ENCODE results near the gene EIF2B4. TPM values are rescaled to one million over a fixed set of nuclear protein-coding genes. Genes with fewer than 3 reads are reported as not detected.

EIF2B4 gene
- total and polyA plus RNA-seq, 2 of the 13 experiments (the other 11 are each of a cell fraction or from before 2014, with no cell fraction given), result 91.5 to 96.4 TPM

DNA sequence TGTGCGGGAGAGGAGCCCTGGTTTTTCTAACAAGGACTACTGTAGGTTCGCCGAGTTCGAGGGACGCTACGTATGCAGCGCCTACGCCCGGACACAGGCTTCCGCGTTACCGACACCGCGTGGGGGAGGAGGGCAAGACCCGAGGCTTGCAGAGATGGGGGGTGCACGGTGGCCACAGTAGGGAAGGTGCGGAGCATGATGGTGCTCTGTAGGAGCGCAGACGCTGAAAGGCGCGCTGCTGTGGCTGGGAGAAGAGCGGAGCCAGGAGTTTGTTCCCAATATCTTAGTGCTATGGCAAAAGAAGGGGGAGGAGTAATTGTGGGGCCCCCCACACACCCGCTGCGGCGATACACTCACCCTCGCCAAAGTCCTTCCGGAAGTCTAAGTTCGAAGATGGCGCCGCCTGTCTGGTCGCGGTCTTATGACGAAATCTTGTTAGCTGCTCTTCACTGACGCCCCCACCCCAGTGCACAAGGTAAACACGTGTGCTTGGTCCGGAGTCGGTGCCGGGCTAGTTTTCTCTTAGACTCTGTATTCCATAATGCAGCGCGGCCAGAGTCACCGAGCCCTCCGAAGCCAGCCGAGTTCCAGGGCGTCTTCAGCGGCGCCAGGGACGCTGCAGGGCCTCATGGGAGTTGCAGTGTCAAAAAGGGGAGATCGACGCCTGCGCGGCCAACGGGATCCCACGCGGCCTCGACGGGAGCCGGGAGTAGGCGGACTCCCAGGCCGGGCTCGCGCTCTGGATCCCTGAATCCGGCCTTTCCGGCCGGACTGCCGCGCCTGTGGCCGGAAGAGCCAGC lies 13.6 kb downstream of the EIF2B4 start, which contains the start of gene GTF3C2 (continued):
- TF ChIP-seq PAXIP1 (CRISPR knock-in tag; conservative IDR thresholded peaks at IDR 0.05), result peak; percentile 63; the same call in 1 of the 2 replicates
- TF ChIP-seq, protein P1, sequence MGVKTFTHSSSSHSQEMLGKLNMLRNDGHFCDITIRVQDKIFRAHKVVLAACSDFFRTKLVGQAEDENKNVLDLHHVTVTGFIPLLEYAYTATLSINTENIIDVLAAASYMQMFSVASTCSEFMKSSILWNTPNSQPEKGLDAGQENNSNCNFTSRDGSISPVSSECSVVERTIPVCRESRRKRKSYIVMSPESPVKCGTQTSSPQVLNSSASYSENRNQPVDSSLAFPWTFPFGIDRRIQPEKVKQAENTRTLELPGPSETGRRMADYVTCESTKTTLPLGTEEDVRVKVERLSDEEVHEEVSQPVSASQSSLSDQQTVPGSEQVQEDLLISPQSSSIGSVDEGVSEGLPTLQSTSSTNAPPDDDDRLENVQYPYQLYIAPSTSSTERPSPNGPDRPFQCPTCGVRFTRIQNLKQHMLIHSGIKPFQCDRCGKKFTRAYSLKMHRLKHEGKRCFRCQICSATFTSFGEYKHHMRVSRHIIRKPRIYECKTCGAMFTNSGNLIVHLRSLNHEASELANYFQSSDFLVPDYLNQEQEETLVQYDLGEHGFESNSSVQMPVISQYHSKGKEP (CRISPR knock-in tag; IDR thresholded peaks at IDR 0.05), result peak; percentile 51; the same call in 1 of the 2 replicates
- no peak for TF ChIP-seq GPBP1L1 (CRISPR knock-in tag; IDR thresholded peaks at IDR 0.05)
- peak; percentile 84 for TF ChIP-seq TAF1 (CRISPR knock-in tag; IDR thresholded peaks at IDR 0.05)
- no peak for TF ChIP-seq ZNF709 (CRISPR knock-in tag; IDR thresholded peaks at IDR 0.05)
- no peak for TF ChIP-seq ZNF569 (CRISPR knock-in tag; IDR thresholded peaks at IDR 0.05; ENCODE audit: borderline replicate concordance)
- TF ChIP-seq ZNF768 (CRISPR knock-in tag; IDR thresholded peaks at IDR 0.05), result peak; percentile 54; the same call in 1 of the 2 replicates
- TF ChIP-seq ADNP (CRISPR knock-in tag; IDR thresholded peaks at IDR 0.05), result no peak
- peak; percentile 96 for TF ChIP-seq THAP11 (CRISPR knock-in tag; IDR thresholded peaks at IDR 0.05)
- TF ChIP-seq SNAPC2 (CRISPR knock-in tag; IDR thresholded peaks at IDR 0.05), result peak; percentile 93
- TF ChIP-seq TCF7L2 (IDR thresholded peaks at IDR 0.05; ENCODE audit: low read depth, low read length), result no peak
- peak; percentile 81; the same call in 1 of the 2 replicates for TF ChIP-seq ZC3H4 (CRISPR knock-in tag; IDR thresholded peaks at IDR 0.05; ENCODE audit: borderline replicate concordance)
- TF ChIP-seq SRSF1 (optimal IDR thresholded peaks at IDR 0.05; ENCODE audit: low read depth, low read length), result peak; percentile 85
- TF ChIP-seq GATA4 (IDR thresholded peaks at IDR 0.05; ENCODE audit: borderline replicate concordance, low read depth), result peak; percentile 72
- no peak for TF ChIP-seq ZNF121 (CRISPR knock-in tag; IDR thresholded peaks at IDR 0.05)
- TF ChIP-seq ZNF644 (CRISPR knock-in tag; IDR thresholded peaks at IDR 0.05; ENCODE audit: low read depth), result no peak
- TF ChIP-seq ZNF432 (CRISPR knock-in tag; IDR thresholded peaks at IDR 0.05; ENCODE audit: borderline replicate concordance), result no peak
- TF ChIP-seq RELA (CRISPR knock-in tag; IDR thresholded peaks at IDR 0.05), result no peak
- TF ChIP-seq ZIK1 (CRISPR knock-in tag; IDR thresholded peaks at IDR 0.05; ENCODE audit: borderline replicate concordance, low read depth), result peak; percentile 79; the same call in 1 of the 2 replicates
- TF ChIP-seq TARDBP (CRISPR knock-in tag; IDR thresholded peaks at IDR 0.05), result peak; percentile 75; the same call in 1 of the 2 replicates
- TF ChIP-seq RFX3 (CRISPR knock-in tag; IDR thresholded peaks at IDR 0.05), result no peak
- peak; percentile 65 for TF ChIP-seq SSRP1 (CRISPR knock-in tag; IDR thresholded peaks at IDR 0.05)
- no peak; the same call in 1 of the 2 replicates for TF ChIP-seq SALL2 (CRISPR knock-in tag; IDR thresholded peaks at IDR 0.05)
- TF ChIP-seq KDM1A (CRISPR knock-in tag; IDR thresholded peaks at IDR 0.05), result no peak
- peak; percentile 87 for TF ChIP-seq SPEN (CRISPR knock-in tag; IDR thresholded peaks at IDR 0.05; ENCODE audit: low read depth)
- TF ChIP-seq RFXANK (CRISPR knock-in tag; IDR thresholded peaks at IDR 0.05), result peak; percentile 93; the same call in 1 of the 2 replicates
